ENCODE measurements around the gene THAP12.
"Not testable (repeated sequence)": the region's sequence is repeated elsewhere in the genome, so short reads cannot be mapped to it uniquely, and the experiment has no call there.

The THAP12 gene

DNA sequence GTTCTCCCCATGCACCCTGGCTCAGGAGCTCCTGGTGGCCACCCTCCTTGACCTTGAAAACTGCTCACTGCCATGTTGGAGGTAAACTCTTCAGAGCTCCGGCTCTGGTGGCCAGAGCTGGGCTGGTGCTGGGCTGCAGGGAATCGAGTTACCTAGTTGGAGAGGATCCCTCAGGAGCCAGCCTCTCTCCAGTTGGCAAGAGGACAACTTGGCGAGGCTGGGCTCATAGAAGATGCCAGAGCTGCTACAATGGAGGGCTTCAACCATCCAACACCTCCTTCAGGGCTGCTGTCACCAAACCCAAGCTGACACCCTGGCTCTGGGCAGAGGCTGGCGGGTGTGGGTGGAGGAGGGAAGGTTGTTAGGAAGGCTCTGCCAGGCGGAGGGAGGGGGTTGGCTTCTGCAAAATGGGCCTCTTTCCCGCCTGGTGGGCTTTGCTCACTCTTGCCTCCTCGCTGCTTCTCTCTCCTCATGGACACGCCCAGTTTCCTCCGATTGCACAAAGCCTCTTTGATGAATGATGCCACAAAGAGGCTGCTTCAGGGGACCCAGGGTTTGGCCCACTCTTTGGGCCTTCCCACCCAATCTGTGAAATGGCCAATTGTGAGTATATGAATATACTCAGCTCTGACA lies 53.1 kb downstream of the THAP12 start:
- CTCF ChIA-PET, result interaction anchor here (1.0 kb wide), 1 partner anchor 354 kb away, joined by 3 read pairs; no protein-coding TSS in a partner anchor
- H3K9me3 Mint-ChIP-seq, result no peaks in the 10 kb centered on the region
- H3K27ac Mint-ChIP-seq, result no peak overlapping the region
- peaks cover 33% of the 10 kb centered on the region for H3K27me3 Mint-ChIP-seq
- DNase-seq, result no peak
- no peak overlapping the region for H3K4me3 Mint-ChIP-seq
- H3K36me3 Mint-ChIP-seq, result no peaks in the 10 kb centered on the region
- H3K4me1 Mint-ChIP-seq, result peaks cover 12% of the 10 kb centered on the region

DNA sequence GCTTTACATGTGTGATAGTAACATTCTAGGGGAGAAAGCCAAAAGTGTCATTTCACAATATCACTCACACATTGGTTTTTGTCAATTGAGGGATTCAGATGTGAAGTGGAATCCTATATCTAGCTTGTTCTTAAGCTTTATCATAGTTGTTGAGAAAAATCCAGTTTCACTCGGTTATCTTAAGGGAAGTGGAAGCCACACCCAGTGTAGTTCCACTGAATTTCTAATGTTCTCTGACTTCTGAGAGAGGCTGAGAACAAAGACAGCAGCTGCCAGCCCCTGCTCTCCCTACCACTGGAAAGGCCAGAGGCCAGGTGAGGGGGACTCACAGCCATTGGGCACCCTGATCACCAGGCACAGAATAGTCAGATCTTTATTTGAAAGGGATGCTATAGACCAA lies 53.7 kb downstream of the THAP12 start:
- H3K27ac Mint-ChIP-seq, result no peak overlapping the region
- H3K4me3 Mint-ChIP-seq, result no peak overlapping the region
- H3K36me3 Mint-ChIP-seq, result no peaks in the 10 kb centered on the region
- H3K4me1 Mint-ChIP-seq, result peaks cover 17% of the 10 kb centered on the region
- no peaks in the 10 kb centered on the region for H3K9me3 Mint-ChIP-seq
- CTCF ChIA-PET, result interaction anchor here (1.0 kb wide), 1 partner anchor 355 kb away, joined by 3 read pairs; no protein-coding TSS in a partner anchor
- H3K27me3 Mint-ChIP-seq, result peaks cover 40% of the 10 kb centered on the region
- DNase-seq, result no peak

DNA sequence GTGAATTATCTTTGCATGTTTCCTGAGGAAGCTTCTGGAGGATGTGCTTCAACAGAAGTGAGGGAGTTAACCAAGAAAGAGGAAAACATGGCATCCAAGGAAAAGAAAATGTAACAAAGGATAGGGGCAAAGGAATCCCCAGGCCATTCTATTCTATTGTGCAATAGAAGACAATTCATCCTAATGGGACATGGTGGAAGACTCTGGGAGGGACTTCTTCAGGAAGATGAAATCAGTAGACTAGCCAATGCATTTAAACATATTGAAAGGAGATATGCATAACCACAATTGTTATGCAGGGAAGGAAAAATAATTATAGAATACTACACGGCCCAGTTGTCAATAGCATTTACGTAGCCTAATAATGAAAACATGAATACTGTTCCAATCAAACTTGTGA lies 55.7 kb downstream of the THAP12 start:
- Mint-ChIP-seq H3K9me3 (no peaks in the 10 kb centered on the region), H3K27me3 (peaks cover 60% of the 10 kb centered on the region), H3K4me1 (peaks cover 20% of the 10 kb centered on the region), H3K4me3 (no peak overlapping the region), H3K27ac (no peak overlapping the region), H3K36me3 (no peaks in the 10 kb centered on the region)
- DNase-seq, result no peak
- CTCF ChIA-PET, result interaction anchor here (12.4 kb wide), 1 partner anchor 115 kb away, joined by 218 read pairs; the partner anchor contains the start of gene WNT11

DNA sequence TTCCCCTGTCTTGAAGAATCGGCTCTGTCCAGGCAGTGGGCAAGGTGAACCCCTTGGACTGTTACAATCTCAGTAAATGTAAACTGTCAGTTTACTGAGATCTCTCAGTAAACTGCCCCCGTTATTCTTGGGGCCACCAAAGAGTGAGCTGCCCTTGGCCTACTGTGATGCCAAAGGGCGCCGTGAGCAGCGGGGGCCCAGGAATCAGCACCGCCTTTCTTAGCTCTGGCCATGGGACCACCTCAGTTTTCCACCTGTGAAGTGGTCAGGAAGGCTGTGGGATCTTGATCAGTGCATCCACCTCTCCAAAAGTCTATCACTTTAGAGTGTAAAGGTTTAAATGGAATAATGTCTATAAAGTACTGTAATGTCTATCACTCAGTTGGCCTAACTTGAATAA lies 57.1 kb downstream of the THAP12 start:
- no peak for DNase-seq
- Mint-ChIP-seq H3K4me1 (peaks cover 20% of the 10 kb centered on the region), H3K27me3 (peaks cover 64% of the 10 kb centered on the region), H3K27ac (no peak overlapping the region), H3K4me3 (no peak overlapping the region), H3K9me3 (no peaks in the 10 kb centered on the region), H3K36me3 (no peaks in the 10 kb centered on the region)
- CTCF ChIA-PET, result interaction anchor here (12.4 kb wide), 1 partner anchor 114 kb away, joined by 218 read pairs; the partner anchor contains the start of gene WNT11

DNA sequence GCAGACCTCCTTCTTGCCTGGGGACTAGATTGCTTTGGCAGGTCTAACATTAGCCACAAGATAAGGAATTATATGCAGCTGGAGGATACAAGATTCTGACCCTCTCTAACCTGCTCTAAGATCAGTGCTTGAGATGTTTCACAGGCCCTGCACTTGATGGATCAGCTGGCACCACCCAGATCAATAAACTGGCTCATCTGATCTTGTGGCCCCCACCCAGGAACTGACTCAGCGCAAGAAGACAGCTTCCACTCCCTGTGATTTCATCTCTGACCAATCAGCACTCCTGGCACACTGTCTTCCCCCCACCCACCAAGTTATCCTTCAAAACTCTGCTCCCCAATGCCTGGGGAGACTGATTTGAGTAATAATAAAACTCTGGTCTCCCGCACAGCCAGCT lies 57.6 kb downstream of the THAP12 start:
- H3K4me3 Mint-ChIP-seq, H3K9me3 Mint-ChIP-seq, H3K36me3 Mint-ChIP-seq, DNase-seq, H3K27ac Mint-ChIP-seq: not testable (repeated sequence)
- Mint-ChIP-seq H3K27me3 (peaks cover 65% of the 10 kb centered on the region), H3K4me1 (peaks cover 20% of the 10 kb centered on the region)
- CTCF ChIA-PET, result interaction anchor here (12.4 kb wide), 1 partner anchor 113 kb away, joined by 218 read pairs; the partner anchor contains the start of gene WNT11

DNA sequence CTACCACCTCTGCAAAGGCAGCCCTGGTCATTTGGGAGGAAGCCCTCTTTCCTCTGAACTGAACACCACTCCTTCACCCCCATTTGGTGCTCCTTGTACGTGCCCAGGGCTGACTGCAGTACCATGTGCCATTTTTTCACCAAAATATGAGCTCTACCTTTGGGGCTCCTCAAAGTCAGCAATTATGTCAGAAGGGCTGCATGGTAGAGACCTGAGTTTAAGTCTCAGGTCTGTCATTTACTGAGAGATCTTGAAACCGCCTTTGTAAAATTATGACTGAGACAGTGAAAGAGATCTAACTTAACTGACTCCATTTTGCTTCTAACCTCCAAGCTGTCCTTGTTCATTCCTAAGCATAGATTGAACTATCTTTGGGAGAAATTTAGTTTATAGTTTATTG lies 58.0 kb downstream of the THAP12 start:
- Mint-ChIP-seq H3K4me3 (no peak overlapping the region), H3K9me3 (no peaks in the 10 kb centered on the region), H3K27ac (peak overlapping the region; percentile 63), H3K4me1 (peaks cover 20% of the 10 kb centered on the region), H3K27me3 (peaks cover 64% of the 10 kb centered on the region), H3K36me3 (no peaks in the 10 kb centered on the region)
- CTCF ChIA-PET, result interaction anchor here (12.4 kb wide), 1 partner anchor 113 kb away, joined by 218 read pairs; the partner anchor contains the start of gene WNT11
- no peak for DNase-seq

DNA sequence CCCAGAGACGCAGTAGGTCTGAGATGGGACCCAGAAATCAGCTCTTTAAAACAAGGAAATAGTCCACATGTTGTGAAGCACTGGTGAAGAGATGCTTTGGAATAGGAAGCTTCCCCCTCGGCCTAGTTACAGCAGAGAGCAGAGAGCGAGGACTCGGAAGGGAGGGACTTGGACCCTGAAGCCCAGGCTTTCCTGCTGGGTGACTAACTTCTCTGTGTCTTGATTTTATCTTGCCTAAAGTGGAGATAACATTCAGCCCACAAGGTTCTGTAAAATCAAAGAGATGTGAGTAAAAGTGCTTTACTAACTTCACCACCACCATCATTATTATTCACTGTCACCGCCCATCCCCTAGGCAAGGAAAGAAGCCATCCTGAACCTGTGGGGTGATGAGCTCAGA lies 58.4 kb downstream of the THAP12 start:
- Mint-ChIP-seq H3K4me1 (peaks cover 20% of the 10 kb centered on the region), H3K36me3 (no peaks in the 10 kb centered on the region), H3K27ac (peak overlapping the region; percentile 63), H3K4me3 (no peak overlapping the region), H3K27me3 (peaks cover 62% of the 10 kb centered on the region), H3K9me3 (no peaks in the 10 kb centered on the region)
- CTCF ChIA-PET, result interaction anchor here (12.4 kb wide), 1 partner anchor 113 kb away, joined by 218 read pairs; the partner anchor contains the start of gene WNT11
- no peak for DNase-seq

DNA sequence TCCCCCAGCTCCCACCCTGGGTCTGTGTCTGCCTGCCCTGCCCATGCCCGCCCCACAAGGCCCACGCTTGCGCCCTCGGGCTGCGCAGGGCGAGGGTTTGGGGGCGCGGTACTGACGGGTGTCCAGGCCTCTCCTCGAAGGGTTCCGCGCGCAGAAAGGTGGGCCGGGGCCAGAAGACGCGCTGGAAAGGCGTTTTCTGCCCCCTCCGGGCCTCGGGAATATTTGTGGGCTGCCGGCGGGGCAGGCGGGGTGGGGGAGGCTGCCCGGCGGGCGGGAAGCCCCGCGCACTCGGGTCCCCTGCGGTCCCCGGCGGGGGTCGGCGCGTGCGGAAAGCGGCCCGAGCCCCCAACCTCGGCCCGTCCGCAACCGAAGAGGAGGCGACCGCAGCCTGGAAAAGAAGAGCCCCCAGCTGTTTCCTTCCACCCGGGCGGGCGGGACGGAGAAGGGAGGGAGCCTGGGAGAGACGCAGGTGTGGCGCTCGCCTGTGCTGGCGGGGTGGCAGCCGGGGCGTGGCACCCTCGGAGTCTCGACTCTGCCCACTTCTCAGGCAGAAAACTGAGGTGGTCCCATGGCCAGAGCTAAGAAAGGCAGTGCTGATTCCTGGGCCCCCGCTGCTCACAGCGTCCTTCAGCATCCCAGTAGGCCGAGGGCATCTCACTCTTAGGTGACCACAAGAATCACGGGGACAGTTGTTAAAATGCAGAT lies 59.0 kb downstream of the THAP12 start:
- no peaks in the 10 kb centered on the region for H3K36me3 Mint-ChIP-seq
- H3K27ac Mint-ChIP-seq, result no peak overlapping the region
- H3K4me3 Mint-ChIP-seq, result no peak overlapping the region
- CTCF ChIA-PET, result interaction anchor here (12.4 kb wide), 1 partner anchor 112 kb away, joined by 218 read pairs; the partner anchor contains the start of gene WNT11
- H3K4me1 Mint-ChIP-seq, result peaks cover 20% of the 10 kb centered on the region
- H3K9me3 Mint-ChIP-seq, result no peaks in the 10 kb centered on the region
- H3K27me3 Mint-ChIP-seq, result peaks cover 65% of the 10 kb centered on the region
- DNase-seq, result no peak

DNA sequence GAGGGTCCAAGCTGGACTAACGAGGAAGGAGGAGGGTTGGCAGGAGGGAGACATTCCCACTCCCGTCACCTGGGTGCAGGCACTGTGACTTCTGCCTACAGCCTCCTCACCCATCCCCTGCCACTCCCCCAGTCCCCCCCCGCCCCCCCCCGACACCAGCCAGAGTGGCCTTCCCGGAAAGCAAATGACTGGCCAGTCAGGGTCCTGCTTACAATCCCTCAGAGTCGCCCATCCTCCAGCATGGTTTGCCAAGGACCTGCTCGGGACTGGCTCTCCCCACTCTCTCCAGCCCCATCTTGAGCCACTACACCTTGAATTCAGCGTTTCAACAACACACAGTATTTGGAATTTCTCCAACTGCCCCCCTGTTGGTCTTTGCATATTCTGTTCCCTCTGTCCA lies 59.6 kb downstream of the THAP12 start:
- H3K36me3 Mint-ChIP-seq, result no peaks in the 10 kb centered on the region
- H3K4me1 Mint-ChIP-seq, result peaks cover 20% of the 10 kb centered on the region
- H3K27ac Mint-ChIP-seq, result no peak overlapping the region
- H3K27me3 Mint-ChIP-seq, result peaks cover 65% of the 10 kb centered on the region
- CTCF ChIA-PET, result interaction anchor here (2.0 to 12.4 kb wide), 2 partner anchors 111 to 424 kb away, joined by 5 to 218 read pairs; partner anchors contain the start of gene WNT11
- DNase-seq, result no peak
- H3K4me3 Mint-ChIP-seq, result no peak overlapping the region
- H3K9me3 Mint-ChIP-seq, result no peaks in the 10 kb centered on the region

DNA sequence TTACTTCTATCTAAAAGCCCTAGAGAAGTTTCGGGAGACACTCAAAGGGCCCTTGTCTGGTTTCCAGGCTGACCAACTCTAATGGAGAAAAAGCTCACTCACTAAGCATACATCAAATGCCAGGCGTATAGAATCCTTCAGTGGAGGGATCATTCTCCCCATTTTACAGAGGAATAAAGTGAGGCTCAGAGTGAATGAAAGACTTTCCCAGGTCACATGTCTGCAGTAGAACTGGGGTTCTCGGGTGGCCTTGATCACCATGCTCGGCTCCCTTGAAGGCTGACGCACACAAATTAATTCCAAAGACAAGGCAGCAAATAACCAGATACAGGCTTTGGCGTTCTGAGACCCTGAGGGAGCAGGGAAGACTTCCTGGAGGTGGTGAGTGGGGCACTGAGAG lies 60.0 kb downstream of the THAP12 start:
- no peak overlapping the region for H3K27ac Mint-ChIP-seq
- no peaks in the 10 kb centered on the region for H3K9me3 Mint-ChIP-seq
- H3K36me3 Mint-ChIP-seq, result no peaks in the 10 kb centered on the region
- no peak for DNase-seq
- CTCF ChIA-PET, result interaction anchor here (0.8 to 12.4 kb wide), 3 partner anchors 111 to 518 kb away, joined by 3 to 218 read pairs (median 5); partner anchors contain the start of gene WNT11
- no peak overlapping the region for H3K4me3 Mint-ChIP-seq
- peaks cover 20% of the 10 kb centered on the region for H3K4me1 Mint-ChIP-seq
- peaks cover 63% of the 10 kb centered on the region for H3K27me3 Mint-ChIP-seq

DNA sequence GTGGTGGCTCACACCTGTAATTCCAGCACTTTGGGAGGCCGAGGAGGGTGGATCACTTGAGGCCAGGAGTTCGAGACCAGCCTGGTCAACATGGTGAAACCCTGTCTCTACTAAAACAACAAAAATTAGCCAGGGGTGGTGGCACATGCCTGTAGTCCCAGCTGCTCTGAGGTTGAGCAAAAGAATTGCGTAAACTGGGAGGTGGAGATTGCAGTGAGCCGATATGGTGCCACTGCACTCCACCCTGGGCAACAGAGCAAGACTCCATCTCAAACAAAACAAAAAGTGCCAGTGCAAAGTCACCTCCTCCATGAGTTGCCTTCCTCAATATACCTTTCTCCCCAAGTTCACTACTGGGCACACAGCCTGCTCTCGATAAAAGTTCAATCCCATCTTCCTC lies 61.1 kb downstream of the THAP12 start:
- not testable (repeated sequence) for H3K4me3 Mint-ChIP-seq, H3K36me3 Mint-ChIP-seq, DNase-seq, H3K9me3 Mint-ChIP-seq, H3K27ac Mint-ChIP-seq
- CTCF ChIA-PET, result interaction anchor here (0.8 to 12.4 kb wide), 9 partner anchors 13 to 516 kb away, joined by 3 to 218 read pairs (median 4); partner anchors contain the start of gene WNT11
- peaks cover 71% of the 10 kb centered on the region for H3K27me3 Mint-ChIP-seq
- peaks cover 20% of the 10 kb centered on the region for H3K4me1 Mint-ChIP-seq

DNA sequence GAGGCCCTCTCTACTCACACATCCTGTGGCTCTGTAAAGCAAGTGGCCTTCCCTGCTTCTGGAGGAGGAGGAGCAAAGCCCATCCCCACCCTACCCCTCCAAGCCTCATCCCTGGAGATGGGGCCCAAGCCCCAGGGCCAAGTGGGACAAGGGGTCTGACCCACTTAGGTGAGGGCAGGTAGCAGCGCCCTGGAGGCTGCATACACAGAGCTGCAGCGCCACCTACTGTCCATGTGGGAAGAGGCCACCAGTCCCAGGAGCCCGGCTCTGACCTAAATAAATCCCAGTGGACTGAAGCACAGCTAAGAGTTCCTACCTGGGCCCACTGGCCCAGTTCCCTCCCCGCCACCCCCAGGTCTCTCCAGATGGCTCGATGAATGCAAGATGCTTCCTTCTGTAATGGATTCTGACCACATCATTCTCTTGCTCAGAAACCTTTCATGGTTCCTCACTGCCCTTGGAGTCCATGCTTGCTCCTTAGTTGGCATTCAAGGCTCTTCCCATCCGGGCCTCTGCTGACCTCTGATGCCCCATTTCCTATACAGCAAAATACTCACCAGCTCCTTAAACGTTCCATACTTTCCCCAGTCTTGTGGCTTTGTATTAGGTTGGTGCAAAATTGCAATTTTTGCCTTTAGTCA lies 62.1 kb downstream of the THAP12 start:
- Mint-ChIP-seq H3K36me3 (no peaks in the 10 kb centered on the region), H3K4me3 (no peak overlapping the region), H3K27me3 (peaks cover 76% of the 10 kb centered on the region), H3K27ac (no peak overlapping the region), H3K9me3 (no peaks in the 10 kb centered on the region), H3K4me1 (peaks cover 18% of the 10 kb centered on the region)
- CTCF ChIA-PET, result interaction anchor here (0.6 to 12.4 kb wide), 13 partner anchors 12 to 422 kb away, joined by 3 to 218 read pairs (median 4); partner anchors contain the start of gene WNT11
- peak; percentile 89 for DNase-seq

DNA sequence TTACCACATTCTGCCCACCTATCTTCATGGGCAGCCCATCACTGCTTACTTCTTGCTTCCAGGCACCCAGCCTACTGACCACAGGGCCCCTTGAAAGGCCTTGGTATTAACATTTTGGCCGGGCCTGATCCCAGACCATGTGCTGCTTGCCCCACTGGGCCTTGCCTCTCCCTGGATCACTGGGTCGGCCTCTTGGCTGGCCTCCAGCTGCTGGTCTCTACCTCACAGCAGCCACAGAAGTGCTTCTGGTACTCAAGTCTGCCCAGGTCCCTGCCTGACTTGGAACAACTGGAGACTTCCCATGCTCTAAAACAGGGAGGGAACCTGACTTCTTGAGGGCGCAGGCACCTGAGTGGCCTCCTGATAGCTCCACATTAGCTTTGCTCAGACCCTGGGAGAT lies 63.6 kb downstream of the THAP12 start:
- Mint-ChIP-seq H3K27me3 (peaks cover 74% of the 10 kb centered on the region), H3K36me3 (no peaks in the 10 kb centered on the region), H3K4me1 (peaks cover 2% of the 10 kb centered on the region), H3K4me3 (no peak overlapping the region), H3K9me3 (no peaks in the 10 kb centered on the region), H3K27ac (peak overlapping the region; percentile 37)
- no peak for DNase-seq
- CTCF ChIA-PET, result interaction anchor here (0.7 to 12.4 kb wide), 9 partner anchors 14 to 514 kb away, joined by 3 to 218 read pairs (median 3); partner anchors contain the start of gene WNT11

DNA sequence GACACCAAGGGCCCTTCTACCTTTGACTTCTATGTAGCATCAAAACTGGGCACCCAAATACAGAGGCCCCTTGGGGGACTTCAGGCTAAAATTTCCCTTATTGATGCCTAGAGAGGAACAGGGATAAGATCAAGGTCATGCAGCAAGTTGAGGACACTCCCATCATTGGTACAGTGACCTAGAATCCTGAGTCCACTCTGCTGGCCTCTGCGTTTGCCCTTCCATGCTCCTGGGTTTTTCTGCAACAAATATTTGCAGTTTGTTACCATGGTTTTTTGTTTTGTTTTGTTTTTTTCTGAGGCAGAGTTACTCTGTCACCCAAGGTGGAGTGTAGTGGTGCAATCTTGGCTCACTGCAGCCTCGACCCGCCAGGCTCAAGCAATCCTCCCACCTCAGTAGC lies 64.2 kb downstream of the THAP12 start:
- DNase-seq, result no peak
- Mint-ChIP-seq H3K4me1 (peaks cover 2% of the 10 kb centered on the region), H3K27ac (no peak overlapping the region), H3K9me3 (no peaks in the 10 kb centered on the region), H3K4me3 (no peak overlapping the region), H3K27me3 (peaks cover 73% of the 10 kb centered on the region), H3K36me3 (no peaks in the 10 kb centered on the region)
- CTCF ChIA-PET, result interaction anchor here (0.7 to 12.4 kb wide), 5 partner anchors 107 to 420 kb away, joined by 3 to 218 read pairs (median 3); partner anchors contain the start of gene WNT11

All from activated naive CD4-positive, alpha-beta T cell treated with anti-CD3 and anti-CD28 coated beads, Interleukin-2, amount 10 ng/mL, durations not matched to agents 7 days and 5 days (primary cell).